K562 (cell line): ENCODE measurements around the gene NLRP7. TPM values are rescaled to one million over a fixed set of nuclear protein-coding genes. Genes with fewer than 3 reads are reported as not detected.
A peak's percentile ranks its signal among the peaks of the same experiment; 100 is the strongest.

ENCODE experiments used
- ATF3 ChIP-seq, 2 experiments: fragments of 450-650 bp in 1 of 2; sonication (generic) in 1 of 2; formaldehyde crosslinking in 1 of 2; IDR thresholded peaks in 1 of 2; conservative IDR thresholded peaks in 1 of 2; 2 replicates each; pipeline versions ENCODE4 v1.6.1 to v1.8.1; 2016 to 2023; ENCODE audit warnings: mild to moderate bottlenecking in 2 of 2, moderate library complexity in 2 of 2, inconsistent platforms in 1 of 2, missing genetic modification reagents in 1 of 2
- CEBPB ChIP-seq: fragments of 450-650 bp; IDR thresholded peaks from 2 replicates; pipeline ENCODE4 v1.6.1; 2016; ENCODE audit warnings: missing genetic modification characterization, missing compliant biosample characterization
- DNMT1 ChIP-seq: fragments of 450-650 bp; IDR thresholded peaks from 2 replicates; pipeline ENCODE4 v1.6.1; 2016; ENCODE audit warnings: antibody characterized with exemption, mild to moderate bottlenecking
- ESRRA ChIP-seq: fragments of 450-650 bp; IDR thresholded peaks from 2 replicates; pipeline ENCODE4 v1.6.1; 2014; ENCODE audit warnings: low read depth, mild to moderate bottlenecking, moderate library complexity, borderline replicate concordance
- JUN ChIP-seq, 2 experiments: sonication (generic) in 1 of 2; formaldehyde crosslinking in 1 of 2; IDR thresholded peaks; 2 replicates each; pipeline versions ENCODE4 v1.6.1 to v1.8.0; 2012 to 2022; ENCODE audit warnings: borderline replicate concordance in 2 of 2, mild to moderate bottlenecking in 2 of 2, improper control_type of control experiment in 1 of 2, low read depth in 1 of 2, low read length in 1 of 2, missing genetic modification reagents in 1 of 2
- KAT8 ChIP-seq: fragments of 450-650 bp; IDR thresholded peaks from 2 replicates; pipeline ENCODE4 v1.6.1; 2016; ENCODE audit warnings: low read depth, mild to moderate bottlenecking
- NR3C1 ChIP-seq: sonication (generic); formaldehyde crosslinking; IDR thresholded peaks from 2 replicates; pipeline ENCODE4 v1.8.1; 2022; ENCODE audit warnings: missing genetic modification reagents
- PCBP2 ChIP-seq: fragments of 200-400 bp; formaldehyde crosslinking; IDR thresholded peaks from 2 replicates; pipeline ENCODE4 v1.6.1; 2018; ENCODE audit warnings: low read length, low read depth, mild to moderate bottlenecking, moderate library complexity; ENCODE audit not compliant: poor library complexity, severe bottlenecking
- POU5F1 ChIP-seq: fragments of 150-350 bp; IDR thresholded peaks from 2 replicates; pipeline ENCODE4 v1.6.1; 2014; ENCODE audit warnings: borderline replicate concordance, low read length, low read depth, mild to moderate bottlenecking; ENCODE audit not compliant: partially characterized antibody
- RREB1 ChIP-seq: fragments of 250-450 bp; sonication (Bioruptor Pico); IDR thresholded peaks from 2 replicates; pipeline ENCODE4 v1.4.0; 2020
- SIRT6 ChIP-seq: IDR thresholded peaks from one replicate; pipeline ENCODE4 v1.6.1; 2012; ENCODE audit warnings: low read depth, mild to moderate bottlenecking, control low read depth, inconsistent platforms, low read length, moderate library complexity
- SMARCC2 ChIP-seq: fragments of 450-650 bp; IDR thresholded peaks from 2 replicates; pipeline ENCODE4 v1.6.1; 2017; ENCODE audit warnings: antibody characterized with exemption, moderate library complexity, mild to moderate bottlenecking, low read depth
- TRIM24 ChIP-seq, 2 experiments: fragments of 450-650 bp; IDR thresholded peaks; 2 replicates each; pipeline ENCODE4 v1.6.1; 2016
- XRCC4 ChIP-seq: IDR thresholded peaks from one replicate; pipeline ENCODE4 v1.6.1; 2011; ENCODE audit not compliant: insufficient read depth, insufficient read length; ENCODE audit errors: extremely low read depth
- ZKSCAN3 ChIP-seq: fragments of 250-450 bp; sonication (Bioruptor Pico); IDR thresholded peaks from 2 replicates; pipeline ENCODE4 v1.4.0; 2020
- ZNF133 ChIP-seq: fragments of 250-450 bp; sonication (Bioruptor Pico); IDR thresholded peaks from 2 replicates; pipeline ENCODE4 v1.4.0; 2020; ENCODE audit warnings: mild to moderate bottlenecking
- ZNF217 ChIP-seq: sonication (generic); formaldehyde crosslinking; IDR thresholded peaks from 2 replicates; pipeline ENCODE4 v1.8.0; 2022; ENCODE audit warnings: mild to moderate bottlenecking, missing genetic modification reagents
- ZNF282 ChIP-seq: sonication (generic); formaldehyde crosslinking; IDR thresholded peaks from 2 replicates; pipeline ENCODE4 v1.8.1; 2023; ENCODE audit warnings: missing genetic modification reagents
- ZNF655 ChIP-seq: fragments of 250-450 bp; sonication (Bioruptor Pico); IDR thresholded peaks from 2 replicates; pipeline ENCODE4 v1.5.0; 2021
- polyA plus RNA-seq, 8 experiments: library from polyadenylated mRNA; depleted of rRNA in 4 of 8; stranded (reverse) in 5 of 8; unstranded in 3 of 8; fragments of >200 nt; fragmentation: Nextera tagmentation in 2 of 8; fragmentation: Illumina TruSeq in 1 of 8; extraction: Ambion mirVana in 2 of 8; extraction: Trizol in 1 of 8; gene quantifications; 2 replicates each; pipeline versions ENCODE4 v1.2.1 to v1.2.3, GENCODE V29; 2011 to 2014; ENCODE audit warnings: inconsistent platforms in 1 of 8, missing spikeins in 1 of 8
- total RNA-seq, 7 experiments: library from RNA; depleted of rRNA in 6 of 7; stranded (reverse); fragments of >200 nt in 6 of 7; fragmentation: Illumina TruSeq in 2 of 7; extraction: Trizol in 2 of 7; gene quantifications; 2 replicates each; pipeline versions ENCODE4 v1.2.1 to v1.2.3, GENCODE V29; 2011 to 2021; ENCODE audit warnings: low replicate concordance in 1 of 7

NLRP7 gene
- total and polyA plus RNA-seq, 9 of the 15 experiments (the other 6 are each of a cell fraction or from before 2014, with no cell fraction given), result 0.03 to 0.22 (median 0.09) TPM; not detected in 3

GRCh38 chr19:54959840-54960239, 12.5 kb upstream of the NLRP7 start (continued):
- no peak for TF ChIP-seq ATF3 (IDR thresholded peaks at IDR 0.05)
- TF ChIP-seq ATF3 (CRISPR knock-in tag; conservative IDR thresholded peaks at IDR 0.05), result peak; percentile 65
- no peak for TF ChIP-seq KAT8
- TF ChIP-seq ZNF655 (CRISPR knock-in tag), result no peak
- TF ChIP-seq ESRRA, result peak; percentile 95; the same call in 1 of the 2 replicates
- no peak for TF ChIP-seq ZKSCAN3
- TF ChIP-seq NR3C1 (CRISPR knock-in tag), result no peak
- TF ChIP-seq ZNF217 (CRISPR knock-in tag), result no peak
- no peak for TF ChIP-seq ZNF282
- no peak for TF ChIP-seq ZNF133 (CRISPR knock-in tag)
- TF ChIP-seq JUN (IDR thresholded peaks at IDR 0.05; ENCODE audit: borderline replicate concordance, low read depth, low read length), result no peak
- no peak for TF ChIP-seq JUN (CRISPR knock-in tag; IDR thresholded peaks at IDR 0.05; ENCODE audit: borderline replicate concordance)
- TF ChIP-seq TRIM24 (IDR thresholded peaks at IDR 0.05), result peak; percentile 30 to 68; a peak in 2 of 4 replicates
- TF ChIP-seq XRCC4, result no peak
- TF ChIP-seq POU5F1, result no peak
- no peak for TF ChIP-seq PCBP2
- TF ChIP-seq CEBPB (tag), result no peak
- TF ChIP-seq SMARCC2, result peak; percentile 55; the same call in 1 of the 2 replicates
- TF ChIP-seq DNMT1, result no peak
- no peak for TF ChIP-seq SIRT6
- TF ChIP-seq RREB1 (CRISPR knock-in tag), result no peak
